Rectal smooth muscle tissue (tissue), 1 donor: ENCODE results near the gene NAB2.

Experiments
- H3K27ac ChIP-seq: one replicate; pipeline ENCODE4 v1.7.0; 2013; ENCODE audit warnings: low read depth, low read length, inconsistent platforms
- H3K27me3 ChIP-seq: one replicate; pipeline ENCODE4 v1.7.0; 2013; ENCODE audit warnings: low read length; ENCODE audit not compliant: control insufficient read depth, insufficient read depth
- H3K36me3 ChIP-seq: one replicate; pipeline ENCODE4 v1.7.0; 2013; ENCODE audit warnings: low read length; ENCODE audit not compliant: control insufficient read depth, insufficient read depth
- H3K4me1 ChIP-seq: one replicate; pipeline ENCODE4 v1.7.0; 2013; ENCODE audit warnings: low read length; ENCODE audit not compliant: control insufficient read depth, insufficient read depth
- H3K4me3 ChIP-seq: one replicate; pipeline ENCODE4 v1.7.0; 2013; ENCODE audit warnings: low read length
- H3K9ac ChIP-seq: one replicate; pipeline ENCODE4 v1.7.0; 2013; ENCODE audit warnings: low read length

NAB2 gene

GRCh38 chr12:57141249-57141648 is 52.3 kb downstream of the NAB2 start:
- Histone ChIP-seq H3K4me3 (no peak overlapping the region), H3K9ac (no peak overlapping the region), H3K4me1 (no peaks in the 10 kb centered on the region), H3K27ac (no peak overlapping the region), H3K36me3 (peaks cover 35% of the 10 kb centered on the region), H3K27me3 (no peaks in the 10 kb centered on the region)

DNA sequence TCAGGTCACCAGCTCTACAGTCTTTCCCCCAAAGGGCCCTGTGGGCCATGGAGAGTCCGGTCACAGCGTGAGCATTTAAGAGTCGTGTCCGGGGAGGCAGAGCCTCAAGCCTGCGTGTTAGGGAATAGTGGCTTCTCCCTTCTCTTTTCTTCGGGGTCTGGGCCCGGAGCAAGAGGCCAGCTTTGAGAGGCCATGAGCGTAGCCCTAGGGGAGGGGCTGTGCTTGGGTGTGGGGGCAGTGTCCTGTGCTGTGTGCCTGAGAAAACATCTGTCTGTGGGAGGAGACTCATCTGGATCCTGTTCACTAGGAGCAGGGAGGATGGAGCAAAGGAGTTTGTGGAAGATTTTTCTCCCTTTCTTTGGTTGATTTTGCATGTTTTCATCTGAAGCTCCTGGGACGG is 53.2 kb downstream of the NAB2 start:
- no peak overlapping the region for H3K27ac ChIP-seq
- no peak overlapping the region for H3K9ac ChIP-seq
- H3K27me3 ChIP-seq, result no peaks in the 10 kb centered on the region
- no peak overlapping the region for H3K4me3 ChIP-seq
- no peaks in the 10 kb centered on the region for H3K4me1 ChIP-seq
- peaks cover 35% of the 10 kb centered on the region for H3K36me3 ChIP-seq

DNA sequence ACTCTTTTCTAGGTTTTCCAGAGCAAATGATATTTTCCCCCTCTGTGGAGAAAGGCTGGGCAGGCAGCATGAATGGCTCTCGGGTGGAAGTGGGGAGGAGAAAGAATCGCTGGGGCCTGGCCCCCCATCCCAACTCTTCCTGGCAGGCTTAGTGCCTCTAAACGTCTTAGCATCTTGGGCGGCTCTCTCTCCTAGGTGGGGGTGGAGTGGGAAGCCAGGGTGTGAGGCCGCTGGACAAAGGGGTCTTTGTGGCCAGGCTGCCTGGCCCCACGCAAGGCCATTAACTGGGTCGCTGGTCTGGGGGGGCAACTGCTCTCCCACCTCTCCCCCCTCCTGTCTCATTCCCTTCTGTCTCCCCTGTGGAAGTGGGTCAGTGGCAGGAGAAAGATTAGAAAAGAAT is 53.8 kb downstream of the NAB2 start:
- Histone ChIP-seq H3K4me3 (no peak overlapping the region), H3K9ac (no peak overlapping the region), H3K27ac (peak overlapping the region; percentile 13), H3K4me1 (no peaks in the 10 kb centered on the region), H3K27me3 (no peaks in the 10 kb centered on the region), H3K36me3 (peaks cover 35% of the 10 kb centered on the region)

- no peak overlapping the region for H3K9ac ChIP-seq
These were observed 54.5 kb downstream of the NAB2 start for GRCh38 chr12:57143454-57143853.

More at GRCh38 chr12:57143454-57143853, 54.5 kb downstream of the NAB2 start:
- Histone ChIP-seq H3K4me3 (no peak overlapping the region), H3K36me3 (peaks cover 35% of the 10 kb centered on the region), H3K27ac (no peak overlapping the region), H3K27me3 (no peaks in the 10 kb centered on the region), H3K4me1 (no peaks in the 10 kb centered on the region)
